Endodermal cell (in vitro differentiated cells): ENCODE data around the gene CENPK. TPM values are rescaled to one million over a fixed set of nuclear protein-coding genes. Genes with fewer than 3 reads are reported as not detected.
A peak's percentile ranks its signal among the peaks of the same experiment; 100 is the strongest.

Source experiments
- DNase-seq: peaks from one replicate; pipeline ENCODE4 v3.0.0-alpha.2; 2017
- H3K27ac ChIP-seq: 2 replicates; pipeline ENCODE4 v1.5.1; 2013; ENCODE audit warnings: mild to moderate bottlenecking, low read depth, low read length, moderate library complexity
- H3K27me3 ChIP-seq: 2 replicates; pipeline ENCODE4 v1.6.1; 2013; ENCODE audit warnings: mild to moderate bottlenecking, low read length, moderate library complexity; ENCODE audit not compliant: insufficient read depth, control insufficient read depth, poor library complexity, severe bottlenecking
- H3K36me3 ChIP-seq: 2 replicates; pipeline ENCODE4 v1.7.0; 2013; ENCODE audit warnings: mild to moderate bottlenecking, low read length, moderate library complexity; ENCODE audit not compliant: control insufficient read depth, insufficient read depth
- H3K4me1 ChIP-seq: one replicate; pipeline ENCODE4 v1.7.0; 2013; ENCODE audit warnings: low read length; ENCODE audit not compliant: control insufficient read depth, insufficient read depth
- H3K4me3 ChIP-seq: 2 replicates; pipeline ENCODE4 v1.5.1; 2013; ENCODE audit warnings: mild to moderate bottlenecking, low read length, moderate library complexity
- H3K9ac ChIP-seq: 2 replicates; pipeline ENCODE4 v1.6.1; 2013; ENCODE audit warnings: mild to moderate bottlenecking, low read length, moderate library complexity; ENCODE audit not compliant: poor library complexity, severe bottlenecking; ENCODE audit errors: extremely low read depth
- H3K9me3 ChIP-seq: 2 replicates; pipeline ENCODE4 v1.6.1; 2013; ENCODE audit warnings: mild to moderate bottlenecking, low read length, moderate library complexity; ENCODE audit not compliant: control insufficient read depth
- H3K27ac Mint-ChIP-seq: 2 replicates; pipeline ENCODE4 v1.8.0; 2020; ENCODE audit warnings: mixed read lengths
- H3K27me3 Mint-ChIP-seq: 2 replicates; pipeline ENCODE4 v1.8.0; 2021; ENCODE audit warnings: mild to moderate bottlenecking, mixed read lengths; ENCODE audit not compliant: insufficient read depth
- H3K36me3 Mint-ChIP-seq: 2 replicates; pipeline ENCODE4 v1.8.0; 2020; ENCODE audit warnings: low read depth, mixed read lengths
- H3K4me1 Mint-ChIP-seq: 2 replicates; pipeline ENCODE4 v1.8.0; 2020; ENCODE audit warnings: mixed read lengths
- H3K4me3 Mint-ChIP-seq: 2 replicates; pipeline ENCODE4 v1.8.0; 2020; ENCODE audit warnings: mild to moderate bottlenecking, moderate library complexity, mixed read lengths
- H3K9me3 Mint-ChIP-seq: 2 replicates; pipeline ENCODE4 v1.8.0; 2020; ENCODE audit warnings: mild to moderate bottlenecking, mixed read lengths
- WGBS, 2 experiments: methylation state at CpG; one replicate each; pipeline versions ENCODE4 v1.1.5 to v1.1.7; 2013; ENCODE audit warnings: missing lambda C conversion rate in 2 of 2, mixed read lengths in 1 of 2; ENCODE audit not compliant: insufficient coverage in 1 of 2, insufficient read length in 1 of 2; 5-methylcytosine and 5-hydroxymethylcytosine counted together
- long read RNA-seq, 4 experiments: library from polyadenylated mRNA in 2 of 4; library from RNA in 1 of 4; library from capped mRNA in 1 of 4; stranded (forward) in 3 of 4; unstranded in 1 of 4; transcript quantifications; one replicate each; pipeline ENCODE4 v2.0.0, GENCODE V29; 2020 to 2021; ENCODE audit warnings: inconsistent platforms in 1 of 4
- polyA plus RNA-seq, 2 experiments: library from polyadenylated mRNA; stranded (reverse); fragments of 50-300 nt; gene quantifications; one replicate each; pipeline ENCODE4 v1.2.3, GENCODE V29; 2013
- total RNA-seq, 2 donors: library from RNA; stranded (reverse); fragmentation: NEBNext Ultra II Directional in 1 of 2; extraction: Animal tissue kit (Norgen Biotek cat#: 25700) in 1 of 2; gene quantifications; 2 replicates in 1 of 2; 3 replicates in 1 of 2; pipeline ENCODE4 v1.2.1, GENCODE V29; 2021
- TF ChIP-seq, protein P1 (sequence below): fragments of 200-600 bp; sonication (generic); conservative IDR thresholded peaks from 2 replicates; pipeline ENCODE4 v1.5.0; 2021; ENCODE audit warnings: antibody characterized with exemption, mild to moderate bottlenecking

The CENPK gene, protein sequence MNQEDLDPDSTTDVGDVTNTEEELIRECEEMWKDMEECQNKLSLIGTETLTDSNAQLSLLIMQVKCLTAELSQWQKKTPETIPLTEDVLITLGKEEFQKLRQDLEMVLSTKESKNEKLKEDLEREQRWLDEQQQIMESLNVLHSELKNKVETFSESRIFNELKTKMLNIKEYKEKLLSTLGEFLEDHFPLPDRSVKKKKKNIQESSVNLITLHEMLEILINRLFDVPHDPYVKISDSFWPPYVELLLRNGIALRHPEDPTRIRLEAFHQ
- total RNA-seq: 10 to 100 TPM; 49.9 to 66.7 TPM
- 44.7 TPM for polyA plus RNA-seq (2013, experiment 1 of 2)
- polyA plus RNA-seq (2013, experiment 2 of 2): 45.6 TPM
- long read RNA-seq, experiment 1, transcript CENPK-202 (11 exons, 1,734 nt): major isoform, 10 of 32 reads
- long read RNA-seq, experiment 1, partial matches to known transcripts: 7 of 32 reads
- long read RNA-seq, experiment 1, other reads (novel, unspliced or antisense): 9 of 32 reads
- long read RNA-seq, experiment 2, transcript CENPK-202 (11 exons, 1,734 nt): major isoform, 27 of 67 reads
- long read RNA-seq, experiment 2, transcript CENPK-215 (11 exons, 1,697 nt): minor isoform, 10 of 67 reads
- long read RNA-seq, experiment 2, partial matches to known transcripts: 1 of 67 reads
- long read RNA-seq, experiment 2, other reads (novel, unspliced or antisense): 24 of 67 reads
- long read RNA-seq, experiment 3, transcript CENPK-202 (11 exons, 1,734 nt): major isoform, 46 of 118 reads
- long read RNA-seq, experiment 3, transcript CENPK-215 (11 exons, 1,697 nt): minor isoform, 19 of 118 reads
- long read RNA-seq, experiment 3, partial matches to known transcripts: 10 of 118 reads
- long read RNA-seq, experiment 3, other reads (novel, unspliced or antisense): 34 of 118 reads
- long read RNA-seq, experiment 4, transcript CENPK-215 (11 exons, 1,697 nt): minor isoform, 15 of 116 reads
- long read RNA-seq, experiment 4, transcript CENPK-202 (11 exons, 1,734 nt): major isoform, 68 of 116 reads
- long read RNA-seq, experiment 4, partial matches to known transcripts: 6 of 116 reads
- long read RNA-seq, experiment 4, other reads (novel, unspliced or antisense): 19 of 116 reads

DNA sequence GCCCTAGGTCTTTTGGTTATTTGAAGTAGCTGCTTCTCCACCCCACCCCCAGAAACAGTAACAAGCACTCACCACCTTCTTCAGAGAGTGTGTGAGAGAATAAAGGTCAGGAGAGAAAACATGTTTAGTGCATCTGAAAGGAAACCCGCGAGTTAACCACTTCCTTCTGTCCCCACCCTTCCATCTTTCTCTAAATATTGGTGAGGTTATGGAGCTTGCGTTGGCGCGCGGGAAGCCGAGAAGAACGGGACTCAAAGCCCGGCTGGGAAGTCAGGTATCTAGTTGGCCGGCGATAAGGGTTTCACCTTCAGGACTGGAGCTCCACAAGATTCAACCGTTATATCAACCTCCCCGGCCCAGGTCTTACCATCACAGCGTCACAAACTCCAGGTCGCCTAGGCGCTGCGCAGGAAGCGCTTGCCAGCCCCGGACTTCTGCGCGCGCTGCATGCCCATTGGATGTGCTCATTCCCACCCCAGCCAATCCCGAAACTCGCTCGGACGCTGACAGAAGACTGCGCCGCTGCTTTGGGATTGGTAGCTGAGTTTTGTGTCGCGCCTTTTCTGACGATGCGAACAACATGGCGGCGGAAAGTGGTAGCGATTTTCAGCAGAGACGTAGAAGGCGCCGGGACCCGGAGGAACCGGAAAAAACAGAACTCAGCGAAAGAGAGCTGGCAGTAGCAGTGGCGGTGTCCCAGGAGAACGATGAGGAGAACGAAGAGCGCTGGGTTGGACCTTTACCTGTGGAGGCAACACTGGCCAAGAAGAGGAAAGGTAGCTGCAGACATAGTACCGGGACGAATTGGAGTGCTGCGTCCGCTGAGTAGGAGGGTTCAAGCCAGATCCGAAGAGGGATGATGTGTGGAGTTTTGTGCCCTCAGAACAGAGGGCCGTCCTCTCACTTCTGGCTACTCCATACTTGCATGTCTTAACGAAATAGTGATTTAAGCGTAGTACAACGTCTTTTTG, at the start of gene CENPK, which contains the start of gene PPWD1:
Gene CENPK, minus strand, starts transcription at position 438 of the 971 bp plus-strand sequence. CDS start 8,261 bp downstream, outside the sequence.
Gene PPWD1, plus strand, starts transcription at position 566 of the 971 bp plus-strand sequence. Its CDS starts 15 bp downstream, at position 581.
- Mint-ChIP-seq H3K4me3 (peak within 1 kb of the TSS; percentile 84), H3K36me3 (peaks cover 12% of the 10 kb centered on the region), H3K4me1 (peaks cover 13% of the 10 kb centered on the region), H3K27me3 (no peaks in the 10 kb centered on the region), H3K9me3 (no peaks in the 10 kb centered on the region), H3K27ac (peak within 1 kb of the TSS; percentile 99)
- no peaks in the 10 kb centered on the region for H3K27me3 ChIP-seq
- H3K9ac ChIP-seq: peak within 1 kb of the TSS; percentile 95
- H3K4me1 ChIP-seq: no peaks in the 10 kb centered on the region
- TF ChIP-seq, protein P1, sequence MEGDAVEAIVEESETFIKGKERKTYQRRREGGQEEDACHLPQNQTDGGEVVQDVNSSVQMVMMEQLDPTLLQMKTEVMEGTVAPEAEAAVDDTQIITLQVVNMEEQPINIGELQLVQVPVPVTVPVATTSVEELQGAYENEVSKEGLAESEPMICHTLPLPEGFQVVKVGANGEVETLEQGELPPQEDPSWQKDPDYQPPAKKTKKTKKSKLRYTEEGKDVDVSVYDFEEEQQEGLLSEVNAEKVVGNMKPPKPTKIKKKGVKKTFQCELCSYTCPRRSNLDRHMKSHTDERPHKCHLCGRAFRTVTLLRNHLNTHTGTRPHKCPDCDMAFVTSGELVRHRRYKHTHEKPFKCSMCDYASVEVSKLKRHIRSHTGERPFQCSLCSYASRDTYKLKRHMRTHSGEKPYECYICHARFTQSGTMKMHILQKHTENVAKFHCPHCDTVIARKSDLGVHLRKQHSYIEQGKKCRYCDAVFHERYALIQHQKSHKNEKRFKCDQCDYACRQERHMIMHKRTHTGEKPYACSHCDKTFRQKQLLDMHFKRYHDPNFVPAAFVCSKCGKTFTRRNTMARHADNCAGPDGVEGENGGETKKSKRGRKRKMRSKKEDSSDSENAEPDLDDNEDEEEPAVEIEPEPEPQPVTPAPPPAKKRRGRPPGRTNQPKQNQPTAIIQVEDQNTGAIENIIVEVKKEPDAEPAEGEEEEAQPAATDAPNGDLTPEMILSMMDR: no peak
- no peaks in the 10 kb centered on the region for H3K9me3 ChIP-seq
- H3K27ac ChIP-seq: peak within 1 kb of the TSS; percentile 89
- peak within 1 kb of the TSS; percentile 99 for H3K4me3 ChIP-seq
- DNase-seq: peak; percentile 98
- H3K36me3 ChIP-seq: peaks cover 30% of the 10 kb centered on the region
- WGBS, 2 experiments: 0 to 2% methylated on average over 24 to 51 of the region's 54 CpGs

DNA sequence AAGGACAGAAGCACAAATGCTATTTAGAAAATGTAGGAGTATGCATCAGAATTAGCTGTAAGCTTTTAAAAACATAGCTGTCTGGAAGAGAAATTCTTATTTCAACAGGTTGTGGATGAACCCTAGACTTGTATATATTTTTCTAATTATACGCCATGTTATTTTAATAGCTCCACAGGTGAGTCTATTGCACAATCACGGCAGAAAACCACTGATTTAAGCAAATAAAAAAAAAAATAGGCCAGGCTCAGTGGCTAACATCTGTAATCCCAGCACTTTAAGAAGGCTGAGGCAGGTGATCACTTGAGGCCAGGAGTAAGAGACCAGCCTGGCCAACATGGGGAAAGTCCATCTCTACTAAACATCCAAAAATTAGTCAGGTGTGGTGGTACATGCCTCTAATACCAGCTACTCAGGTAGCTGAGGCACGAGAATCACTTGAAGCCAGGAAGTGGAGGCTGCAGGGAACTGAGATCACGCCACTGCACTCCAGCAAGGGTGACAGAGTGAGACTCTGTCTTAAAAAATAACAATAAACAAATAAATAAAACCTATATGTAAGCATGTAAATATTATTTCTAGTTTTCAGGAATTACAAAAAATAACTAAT, 49.4 kb upstream of the CENPK start:
- TF ChIP-seq, protein P1: no peak
- Histone ChIP-seq H3K9ac (no peak overlapping the region), H3K27me3 (no peaks in the 10 kb centered on the region), H3K36me3 (peaks cover 71% of the 10 kb centered on the region), H3K9me3 (no peaks in the 10 kb centered on the region), H3K4me1 (no peaks in the 10 kb centered on the region), H3K27ac (no peak overlapping the region), H3K4me3 (no peak overlapping the region)
- Mint-ChIP-seq H3K4me1 (no peaks in the 10 kb centered on the region), H3K4me3 (no peak overlapping the region), H3K9me3 (no peaks in the 10 kb centered on the region), H3K27ac (no peak overlapping the region), H3K27me3 (no peaks in the 10 kb centered on the region), H3K36me3 (peaks cover 33% of the 10 kb centered on the region)
- no peak for DNase-seq
- WGBS, 2 experiments: 97 to 100% methylated on average over 2 to 4 of the region's 4 CpGs
